GM19395 (cell line): ENCODE data around the gene WDR4.
A peak's percentile ranks its signal among the peaks of the same experiment; 100 is the strongest.
"Not testable (repeated sequence)": the region's sequence is repeated elsewhere in the genome, so short reads cannot be mapped to it uniquely, and the experiment has no call there.

ENCODE experiments used
- ATAC-seq: cut with Tn5 transposase; IDR thresholded peaks from one replicate; pipeline ENCODE4 v1.9.1; 2021; ENCODE audit warnings: mild to moderate bottlenecking, moderate library complexity; ENCODE audit not compliant: unreplicated experiment

The WDR4 gene, protein sequence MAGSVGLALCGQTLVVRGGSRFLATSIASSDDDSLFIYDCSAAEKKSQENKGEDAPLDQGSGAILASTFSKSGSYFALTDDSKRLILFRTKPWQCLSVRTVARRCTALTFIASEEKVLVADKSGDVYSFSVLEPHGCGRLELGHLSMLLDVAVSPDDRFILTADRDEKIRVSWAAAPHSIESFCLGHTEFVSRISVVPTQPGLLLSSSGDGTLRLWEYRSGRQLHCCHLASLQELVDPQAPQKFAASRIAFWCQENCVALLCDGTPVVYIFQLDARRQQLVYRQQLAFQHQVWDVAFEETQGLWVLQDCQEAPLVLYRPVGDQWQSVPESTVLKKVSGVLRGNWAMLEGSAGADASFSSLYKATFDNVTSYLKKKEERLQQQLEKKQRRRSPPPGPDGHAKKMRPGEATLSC

DNA sequence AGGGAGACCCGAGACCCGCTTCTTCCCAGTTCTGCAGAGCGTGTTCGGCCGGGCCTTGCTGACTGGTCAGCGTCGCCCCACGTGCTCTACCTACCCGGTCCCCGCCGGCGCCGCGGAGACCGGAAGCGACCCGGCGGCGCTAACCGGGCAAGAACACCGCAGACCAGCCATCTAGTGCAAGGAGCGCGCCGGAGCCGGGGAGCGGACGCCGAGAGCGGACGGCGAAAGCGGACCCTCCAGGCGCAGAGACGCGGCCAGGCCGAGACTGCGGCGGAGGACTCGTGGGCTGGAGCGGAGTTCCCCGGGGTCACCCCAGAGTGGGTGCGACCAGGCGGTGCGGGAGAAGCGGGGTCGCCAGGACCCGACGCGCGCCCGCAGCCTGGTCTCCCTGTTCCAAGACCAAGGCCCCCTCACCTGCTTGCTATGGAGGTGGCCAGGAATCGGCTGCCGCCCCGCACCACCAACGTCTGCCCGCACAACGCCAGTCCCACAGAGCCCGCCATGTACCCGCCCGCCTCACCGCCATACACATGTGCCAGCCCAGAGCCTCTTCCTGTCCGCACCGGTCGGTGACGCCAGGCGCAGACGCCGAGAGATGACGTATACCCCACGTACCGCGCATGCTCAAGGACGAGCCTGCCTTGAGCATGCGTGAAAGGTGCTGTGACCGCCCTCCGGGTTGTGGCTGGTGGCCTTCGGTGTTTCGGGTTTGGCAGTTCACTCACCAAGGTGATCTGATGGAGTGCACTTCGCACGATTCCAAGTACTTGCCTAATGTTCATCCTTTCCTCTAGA is at the start of gene WDR4:
Gene WDR4 (minus strand): TSS at position 547 of the 795 bp plus-strand sequence. CDS start 44 bp downstream, at position 503.
- ATAC-seq: peak; percentile 81

- not testable (repeated sequence) for ATAC-seq
Measured at GRCh38 chr21:42927474-42928200, 48.3 kb upstream of the WDR4 start.

DNA sequence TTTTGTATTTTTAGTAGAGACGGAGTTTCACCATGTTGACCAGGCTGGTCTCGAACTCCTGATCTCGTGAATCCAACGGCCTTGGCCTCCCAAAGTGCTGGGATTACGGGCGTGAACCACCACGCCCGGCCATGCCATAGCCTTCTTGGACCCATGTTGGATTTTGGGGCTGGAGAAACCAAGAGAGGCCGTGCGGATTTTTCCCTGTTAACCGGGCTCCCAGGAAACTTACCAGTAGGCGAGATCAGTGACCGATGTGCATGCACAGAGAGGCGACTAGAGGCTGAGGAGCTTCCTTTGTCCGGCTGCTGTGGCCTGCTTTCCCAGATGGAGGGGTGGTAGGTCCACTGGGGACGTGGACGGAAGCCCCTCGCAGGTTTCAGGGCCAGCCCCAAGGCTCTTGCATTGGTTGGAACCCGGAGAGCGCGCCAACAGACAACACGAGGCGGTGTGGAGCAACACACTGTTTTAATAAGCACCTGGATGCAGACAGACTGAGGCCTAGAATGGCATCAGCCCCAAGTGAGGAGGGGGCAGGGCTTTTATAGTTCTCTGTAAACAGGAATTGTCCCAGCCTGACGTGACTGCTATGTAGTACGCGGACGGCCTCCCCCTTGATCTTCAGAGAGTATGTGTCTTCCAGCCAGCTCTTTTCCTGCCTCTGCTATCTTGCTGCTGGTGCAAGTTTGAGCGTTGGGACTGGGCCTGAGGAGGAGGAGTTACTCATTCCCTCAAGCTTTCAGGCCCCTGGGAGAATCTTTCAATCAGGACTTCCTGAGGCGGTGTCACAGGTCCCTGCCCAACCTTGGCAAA is 46.0 kb upstream of the WDR4 start, which contains the start of gene ERVH48-1:
Gene ERVH48-1 (minus strand): TSS at position 517 of the 813 bp plus-strand sequence. CDS start 6,624 bp downstream, outside the sequence.
- no peak for ATAC-seq

DNA sequence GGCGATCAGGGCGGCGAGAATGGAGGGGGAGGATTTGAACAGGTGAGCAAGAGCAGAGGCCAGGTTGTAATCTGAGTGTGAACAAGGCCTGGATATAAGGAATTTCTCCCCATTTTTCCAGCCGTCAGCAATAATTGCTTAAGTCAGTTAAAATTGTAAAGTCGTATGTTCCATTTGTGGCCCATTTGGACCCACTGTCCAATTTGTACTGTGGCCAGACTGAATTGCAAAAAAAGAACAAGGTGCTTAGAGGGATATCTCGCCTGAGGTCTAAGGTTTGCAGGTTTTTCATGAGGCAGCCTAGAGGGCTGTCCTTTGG is 45.1 kb upstream of the WDR4 start:
- ATAC-seq: no peak

- peak; percentile 82 for ATAC-seq
Measured at GRCh38 chr21:42923553-42924432, 44.5 kb upstream of the WDR4 start.

- ATAC-seq: no peak
Measured at GRCh38 chr21:42922918-42923317, 43.6 kb upstream of the WDR4 start.

- ATAC-seq: no peak
Measured at GRCh38 chr21:42921927-42922326, 42.6 kb upstream of the WDR4 start.

- ATAC-seq: no peak
Measured at GRCh38 chr21:42918291-42918690, 39.0 kb upstream of the WDR4 start.

- ATAC-seq: no peak
Measured at GRCh38 chr21:42913476-42913875, 34.1 kb upstream of the WDR4 start.

DNA sequence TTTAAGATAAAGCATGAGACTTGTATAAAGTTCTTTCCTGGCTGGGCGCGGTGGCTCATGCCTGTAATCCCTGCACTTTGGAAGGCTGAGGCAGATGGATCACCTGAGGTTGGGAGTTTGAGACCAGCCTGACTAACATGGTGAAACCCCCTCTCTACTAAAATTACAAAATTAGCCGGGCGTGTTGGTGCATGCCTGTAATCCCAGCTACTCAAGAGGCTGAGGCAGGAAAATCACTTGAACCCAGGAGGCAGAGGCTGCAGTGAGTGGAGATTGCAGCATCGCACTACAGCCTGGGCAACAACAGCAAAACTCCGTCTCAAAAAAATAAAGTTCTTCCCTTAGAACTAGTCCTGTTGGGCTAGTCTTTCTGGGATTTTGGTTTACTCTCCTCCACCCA is 32.6 kb upstream of the WDR4 start:
- ATAC-seq: not testable (repeated sequence)

DNA sequence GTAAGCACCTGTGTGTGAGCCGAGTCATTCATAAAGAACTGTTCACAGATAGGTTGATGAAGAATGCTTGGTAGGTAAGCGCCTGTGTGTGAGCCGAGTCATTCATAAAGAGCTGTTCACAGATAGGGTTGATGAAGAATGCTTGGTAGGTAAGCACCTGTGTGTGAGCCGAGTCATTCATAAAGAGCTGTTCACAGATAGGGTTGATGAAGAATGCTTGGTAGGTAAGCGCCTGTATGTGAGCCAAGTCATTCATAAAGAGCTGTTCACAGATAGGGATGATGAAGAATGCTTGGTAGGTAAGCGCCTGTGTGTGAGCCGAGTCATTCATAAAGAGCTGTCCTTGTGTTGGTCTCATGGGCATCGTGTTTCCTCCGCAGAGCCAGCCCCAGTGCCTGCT is 29.1 kb upstream of the WDR4 start:
- not testable (repeated sequence) for ATAC-seq

GRCh38 chr21:42906233-42906632 is 26.9 kb upstream of the WDR4 start:
- no peak for ATAC-seq

GRCh38 chr21:42905195-42905594 is 25.9 kb upstream of the WDR4 start:
- ATAC-seq: no peak

GRCh38 chr21:42903817-42904216 is 24.5 kb upstream of the WDR4 start:
- no peak for ATAC-seq

- no peak for ATAC-seq
Measured at GRCh38 chr21:42900446-42900845, 21.1 kb upstream of the WDR4 start.

GRCh38 chr21:42892931-42893755 is 13.8 kb upstream of the WDR4 start, which contains the start of gene NDUFV3:
Gene NDUFV3, plus strand, starts transcription at chr21:42893309. Its CDS starts 25 bp downstream, at chr21:42893334.
- ATAC-seq: peak; percentile 83

DNA sequence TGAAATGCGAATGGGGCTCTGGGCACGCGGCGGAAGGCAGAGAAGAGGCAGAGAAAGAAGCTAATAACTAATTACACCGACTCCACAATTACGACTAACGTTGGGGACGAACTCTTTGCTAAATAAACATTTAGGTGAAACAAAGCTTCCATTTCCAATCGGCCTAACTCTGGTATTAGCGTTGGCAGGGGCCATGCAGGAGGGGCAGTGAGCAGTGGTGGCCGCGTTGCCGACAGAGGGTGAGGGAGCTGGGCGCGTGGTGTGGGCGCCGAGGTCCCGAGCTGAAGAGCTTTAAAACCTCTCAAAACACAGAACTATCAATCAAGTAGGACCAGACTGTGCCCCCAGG is 13.2 kb upstream of the WDR4 start:
- ATAC-seq: no peak

- ATAC-seq: no peak
Measured at GRCh38 chr21:42887326-42887725, 8.0 kb upstream of the WDR4 start.

DNA sequence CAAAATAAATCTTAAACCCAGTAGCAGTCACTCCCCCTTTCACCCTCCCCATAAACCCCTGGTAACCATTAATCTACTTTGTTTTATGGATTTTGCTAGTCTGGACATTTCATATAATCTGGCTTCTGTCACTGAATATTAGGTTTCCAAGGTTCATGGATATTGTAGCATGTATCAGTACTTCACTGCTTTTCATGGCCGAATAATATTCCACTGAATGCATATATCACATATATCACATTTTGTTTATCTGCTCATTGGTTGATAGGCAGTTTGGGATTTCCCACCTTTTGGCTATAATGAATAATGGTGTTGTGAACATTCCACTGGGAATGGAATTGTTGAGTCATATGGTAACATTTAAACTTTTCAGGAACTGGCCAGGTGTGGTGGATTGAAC is 4.6 kb upstream of the WDR4 start:
- no peak for ATAC-seq
